HEK293 (cell line): ENCODE measurements around the gene CYTL1.

ENCODE experiments used
- CTCF ChIA-PET: fragments of 350-600 bp; formaldehyde crosslinking; extraction: SDS; loops from one replicate; lab custom pipeline; 2021; ENCODE audit warnings: antibody characterized with exemption; lab: Yijun Ruan, JAX
- POLR2A ChIA-PET: fragments of 300-600 bp; formaldehyde crosslinking; extraction: SDS; loops from one replicate; lab custom pipeline; 2020; ENCODE audit warnings: antibody characterized with exemption, inconsistent platforms; lab: Yijun Ruan, JAX
- H3K27ac ChIP-seq: fragments of 200-500 bp; sonication (Bioruptor generic); 2 replicates; pipeline ENCODE4 v1.5.1; 2014; ENCODE audit warnings: low read depth, low read length, control low read depth, inconsistent platforms; ENCODE audit errors: extremely low read depth
- H3K36me3 ChIP-seq, 2 experiments: fragments of 200-500 bp in 1 of 2; sonication (Bioruptor generic) in 1 of 2; 1 replicate in 1 of 2; 2 replicates in 1 of 2; pipeline ENCODE4 v1.5.1; 2014 to 2017; ENCODE audit warnings: inconsistent platforms in 2 of 2, low read length in 2 of 2; ENCODE audit not compliant: control insufficient read depth in 2 of 2, insufficient read depth in 1 of 2
- H3K4me1 ChIP-seq: fragments of 200-500 bp; sonication (Bioruptor generic); 2 replicates; pipeline ENCODE4 v1.5.1; 2014; ENCODE audit warnings: mild to moderate bottlenecking, low read length, inconsistent platforms; ENCODE audit not compliant: control insufficient read depth, insufficient read depth
- H3K4me3 ChIP-seq: 2 replicates; pipeline ENCODE4 v1.5.1; 2011; ENCODE audit warnings: low read depth, mild to moderate bottlenecking, control low read depth, low read length, moderate library complexity
- H3K9me3 ChIP-seq: fragments of 200-500 bp; sonication (Bioruptor generic); 2 replicates; pipeline ENCODE4 v1.5.1; 2014; ENCODE audit warnings: low read depth, low read length, inconsistent platforms; ENCODE audit not compliant: control insufficient read depth, insufficient read depth
- BCL11A ChIP-seq: fragments of 450-650 bp; formaldehyde crosslinking; IDR thresholded peaks from 2 replicates; pipeline ENCODE4 v1.5.1; 2016; ENCODE audit warnings: low read depth, missing biosample characterization, missing genetic modification characterization
- OSR2 ChIP-seq: fragments of 450-650 bp; formaldehyde crosslinking; IDR thresholded peaks from 2 replicates; pipeline ENCODE4 v1.5.1; 2016; ENCODE audit warnings: missing biosample characterization, missing genetic modification characterization
- PRDM6 ChIP-seq: fragments of 450-650 bp; formaldehyde crosslinking; IDR thresholded peaks from 2 replicates; pipeline ENCODE4 v1.5.1; 2017; ENCODE audit warnings: missing biosample characterization, missing genetic modification characterization
- RBAK ChIP-seq: fragments of 450-650 bp; formaldehyde crosslinking; IDR thresholded peaks from 2 replicates; pipeline ENCODE4 v1.5.1; 2016; ENCODE audit warnings: missing biosample characterization, missing genetic modification characterization
- ZNF155 ChIP-seq: fragments of 450-650 bp; formaldehyde crosslinking; IDR thresholded peaks from 2 replicates; pipeline ENCODE4 v1.5.1; 2016; ENCODE audit warnings: missing biosample characterization, missing genetic modification characterization
- ZNF19 ChIP-seq: fragments of 450-650 bp; formaldehyde crosslinking; IDR thresholded peaks from 2 replicates; pipeline ENCODE4; 2016; ENCODE audit warnings: missing biosample characterization, missing genetic modification characterization, low read depth
- ZNF239 ChIP-seq: fragments of 450-650 bp; formaldehyde crosslinking; IDR thresholded peaks from 2 replicates; pipeline ENCODE4 v1.5.1; 2016; ENCODE audit warnings: missing biosample characterization, missing genetic modification characterization
- ZNF24 ChIP-seq: fragments of 450-650 bp; formaldehyde crosslinking; IDR thresholded peaks from 2 replicates; pipeline ENCODE4 v1.5.1; 2016; ENCODE audit warnings: missing biosample characterization, missing genetic modification characterization
- ZNF274 ChIP-seq, 2 experiments: fragments of 200-500 bp in 1 of 2; fragments of 450-650 bp in 1 of 2; sonication (Bioruptor generic) in 1 of 2; formaldehyde crosslinking in 1 of 2; IDR thresholded peaks; 2 replicates each; pipeline versions ENCODE4 v1.5.1 to v1.6.1; 2014 to 2016; ENCODE audit warnings: borderline replicate concordance in 1 of 2, inconsistent platforms in 1 of 2, low read length in 1 of 2, missing biosample characterization in 1 of 2, missing genetic modification characterization in 1 of 2
- ZNF292 ChIP-seq: fragments of 450-650 bp; formaldehyde crosslinking; IDR thresholded peaks from 2 replicates; pipeline ENCODE4 v1.5.1; 2016; ENCODE audit warnings: low read depth, missing biosample characterization, missing genetic modification characterization, borderline replicate concordance
- ZNF473 ChIP-seq: fragments of 450-650 bp; formaldehyde crosslinking; IDR thresholded peaks from 2 replicates; pipeline ENCODE4 v1.5.1; 2017; ENCODE audit warnings: missing biosample characterization, missing genetic modification characterization
- ZNF560 ChIP-seq: fragments of 450-650 bp; formaldehyde crosslinking; IDR thresholded peaks from 2 replicates; pipeline ENCODE4 v1.5.1; 2017; ENCODE audit warnings: missing biosample characterization, missing genetic modification characterization, borderline replicate concordance
- ZNF623 ChIP-seq: fragments of 450-650 bp; formaldehyde crosslinking; IDR thresholded peaks from 2 replicates; pipeline ENCODE4 v1.5.1; 2016; ENCODE audit warnings: missing biosample characterization, missing genetic modification characterization
- ZNF629 ChIP-seq: fragments of 450-650 bp; formaldehyde crosslinking; IDR thresholded peaks from 2 replicates; pipeline ENCODE4 v1.5.1; 2017; ENCODE audit warnings: missing biosample characterization, missing genetic modification characterization
- ZNF660 ChIP-seq: fragments of 450-650 bp; IDR thresholded peaks from 2 replicates; pipeline ENCODE4 v1.5.1; 2018; ENCODE audit warnings: missing biosample characterization, mild to moderate bottlenecking, missing genetic modification characterization
- ZNF707 ChIP-seq: fragments of 450-650 bp; formaldehyde crosslinking; IDR thresholded peaks from 2 replicates; pipeline ENCODE4 v1.5.1; 2016; ENCODE audit warnings: missing biosample characterization, missing genetic modification characterization
- ZNF776 ChIP-seq: fragments of 450-650 bp; formaldehyde crosslinking; IDR thresholded peaks from 2 replicates; pipeline ENCODE4 v1.5.0; 2017; ENCODE audit warnings: missing biosample characterization, missing genetic modification characterization, borderline replicate concordance
- TF ChIP-seq, protein P1 (sequence below): sonication (generic); formaldehyde crosslinking; IDR thresholded peaks from 2 replicates; pipeline ENCODE4 v1.8.1; 2022; ENCODE audit warnings: mild to moderate bottlenecking, moderate library complexity, missing genetic modification reagents
- TF ChIP-seq, protein P2 (sequence below): fragments of 450-650 bp; formaldehyde crosslinking; IDR thresholded peaks from 2 replicates; pipeline ENCODE4 v1.5.1; 2016; ENCODE audit warnings: missing biosample characterization, missing genetic modification characterization, borderline replicate concordance
- TF ChIP-seq, protein P3 (sequence below): fragments of 450-650 bp; formaldehyde crosslinking; IDR thresholded peaks from 2 replicates; pipeline ENCODE4 v1.5.1; 2016; ENCODE audit warnings: missing biosample characterization, missing genetic modification characterization, borderline replicate concordance

CYTL1 gene

GRCh38 chr4:5043579-5043978 lies 24.3 kb upstream of the CYTL1 start (continued):
- TF ChIP-seq ZNF155 (tag by site-specific recombination) = no peak
- TF ChIP-seq ZNF560 (tag by site-specific recombination) = no peak
- no peak for TF ChIP-seq ZNF24 (tag by site-specific recombination)
- TF ChIP-seq, protein P1, sequence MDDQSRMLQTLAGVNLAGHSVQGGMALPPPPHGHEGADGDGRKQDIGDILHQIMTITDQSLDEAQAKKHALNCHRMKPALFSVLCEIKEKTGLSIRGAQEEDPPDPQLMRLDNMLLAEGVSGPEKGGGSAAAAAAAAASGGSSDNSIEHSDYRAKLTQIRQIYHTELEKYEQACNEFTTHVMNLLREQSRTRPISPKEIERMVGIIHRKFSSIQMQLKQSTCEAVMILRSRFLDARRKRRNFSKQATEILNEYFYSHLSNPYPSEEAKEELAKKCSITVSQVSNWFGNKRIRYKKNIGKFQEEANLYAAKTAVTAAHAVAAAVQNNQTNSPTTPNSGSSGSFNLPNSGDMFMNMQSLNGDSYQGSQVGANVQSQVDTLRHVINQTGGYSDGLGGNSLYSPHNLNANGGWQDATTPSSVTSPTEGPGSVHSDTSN (CRISPR knock-in tag) = no peak
- no peak for TF ChIP-seq ZNF707 (tag by site-specific recombination)
- no peak for TF ChIP-seq BCL11A (tag by site-specific recombination)

DNA sequence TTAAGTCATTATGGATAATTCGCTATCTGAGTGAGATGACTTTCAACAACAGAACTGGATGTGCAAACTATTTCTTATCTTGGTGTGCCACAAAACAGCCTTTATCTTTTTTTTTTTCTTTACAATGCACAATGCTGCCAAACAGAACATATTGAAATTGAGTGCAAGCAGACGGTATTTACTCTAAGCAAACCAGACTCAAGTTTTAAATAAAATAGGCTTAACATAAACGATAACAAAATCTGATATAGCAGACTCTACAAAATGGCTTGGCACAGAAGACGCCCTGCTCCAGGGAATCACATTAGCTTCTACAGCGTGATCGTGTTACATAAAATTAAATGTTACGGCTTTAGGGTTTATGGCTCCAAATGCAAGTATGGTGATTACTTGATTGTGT lies 22.4 kb upstream of the CYTL1 start:
- H3K4me1 ChIP-seq = peaks cover 6% of the 10 kb centered on the region; the same call in 1 of the 2 replicates
- H3K9me3 ChIP-seq = no peaks in the 10 kb centered on the region
- POLR2A ChIA-PET = no interaction called here
- no peaks in the 10 kb centered on the region for H3K36me3 ChIP-seq
- H3K4me3 ChIP-seq = no peak overlapping the region
- no peak overlapping the region for H3K27ac ChIP-seq
- CTCF ChIA-PET = interaction anchor here (0.8 to 1.4 kb wide), 2 partner anchors 8 to 9 kb away, joined by 3 to 5 read pairs; partner anchors contain the start of gene STK32B
- TF ChIP-seq ZNF776 (no peak), ZNF623 (tag by site-specific recombination) (no peak), ZNF274 (IDR thresholded peaks at IDR 0.05; ENCODE audit: low read length) (no peak), ZNF274 (tag by site-specific recombination; IDR thresholded peaks at IDR 0.05; ENCODE audit: borderline replicate concordance) (no peak), ZNF473 (tag by site-specific recombination) (no peak), ZNF19 (no peak), ZNF292 (no peak), RBAK (tag by site-specific recombination) (no peak), OSR2 (peak; percentile 16; the same call in 1 of the 2 replicates), ZNF629 (tag by site-specific recombination) (no peak), ZNF239 (tag by site-specific recombination) (no peak), ZNF660 (tag by site-specific recombination) (no peak), PRDM6 (tag by site-specific recombination) (peak; percentile 85)
- TF ChIP-seq, protein P1 (CRISPR knock-in tag) = no peak
- TF ChIP-seq, protein P2, sequence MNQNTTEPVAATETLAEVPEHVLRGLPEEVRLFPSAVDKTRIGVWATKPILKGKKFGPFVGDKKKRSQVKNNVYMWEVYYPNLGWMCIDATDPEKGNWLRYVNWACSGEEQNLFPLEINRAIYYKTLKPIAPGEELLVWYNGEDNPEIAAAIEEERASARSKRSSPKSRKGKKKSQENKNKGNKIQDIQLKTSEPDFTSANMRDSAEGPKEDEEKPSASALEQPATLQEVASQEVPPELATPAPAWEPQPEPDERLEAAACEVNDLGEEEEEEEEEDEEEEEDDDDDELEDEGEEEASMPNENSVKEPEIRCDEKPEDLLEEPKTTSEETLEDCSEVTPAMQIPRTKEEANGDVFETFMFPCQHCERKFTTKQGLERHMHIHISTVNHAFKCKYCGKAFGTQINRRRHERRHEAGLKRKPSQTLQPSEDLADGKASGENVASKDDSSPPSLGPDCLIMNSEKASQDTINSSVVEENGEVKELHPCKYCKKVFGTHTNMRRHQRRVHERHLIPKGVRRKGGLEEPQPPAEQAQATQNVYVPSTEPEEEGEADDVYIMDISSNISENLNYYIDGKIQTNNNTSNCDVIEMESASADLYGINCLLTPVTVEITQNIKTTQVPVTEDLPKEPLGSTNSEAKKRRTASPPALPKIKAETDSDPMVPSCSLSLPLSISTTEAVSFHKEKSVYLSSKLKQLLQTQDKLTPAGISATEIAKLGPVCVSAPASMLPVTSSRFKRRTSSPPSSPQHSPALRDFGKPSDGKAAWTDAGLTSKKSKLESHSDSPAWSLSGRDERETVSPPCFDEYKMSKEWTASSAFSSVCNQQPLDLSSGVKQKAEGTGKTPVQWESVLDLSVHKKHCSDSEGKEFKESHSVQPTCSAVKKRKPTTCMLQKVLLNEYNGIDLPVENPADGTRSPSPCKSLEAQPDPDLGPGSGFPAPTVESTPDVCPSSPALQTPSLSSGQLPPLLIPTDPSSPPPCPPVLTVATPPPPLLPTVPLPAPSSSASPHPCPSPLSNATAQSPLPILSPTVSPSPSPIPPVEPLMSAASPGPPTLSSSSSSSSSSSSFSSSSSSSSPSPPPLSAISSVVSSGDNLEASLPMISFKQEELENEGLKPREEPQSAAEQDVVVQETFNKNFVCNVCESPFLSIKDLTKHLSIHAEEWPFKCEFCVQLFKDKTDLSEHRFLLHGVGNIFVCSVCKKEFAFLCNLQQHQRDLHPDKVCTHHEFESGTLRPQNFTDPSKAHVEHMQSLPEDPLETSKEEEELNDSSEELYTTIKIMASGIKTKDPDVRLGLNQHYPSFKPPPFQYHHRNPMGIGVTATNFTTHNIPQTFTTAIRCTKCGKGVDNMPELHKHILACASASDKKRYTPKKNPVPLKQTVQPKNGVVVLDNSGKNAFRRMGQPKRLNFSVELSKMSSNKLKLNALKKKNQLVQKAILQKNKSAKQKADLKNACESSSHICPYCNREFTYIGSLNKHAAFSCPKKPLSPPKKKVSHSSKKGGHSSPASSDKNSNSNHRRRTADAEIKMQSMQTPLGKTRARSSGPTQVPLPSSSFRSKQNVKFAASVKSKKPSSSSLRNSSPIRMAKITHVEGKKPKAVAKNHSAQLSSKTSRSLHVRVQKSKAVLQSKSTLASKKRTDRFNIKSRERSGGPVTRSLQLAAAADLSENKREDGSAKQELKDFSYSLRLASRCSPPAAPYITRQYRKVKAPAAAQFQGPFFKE (tag by site-specific recombination) = no peak
- TF ChIP-seq, protein P3, sequence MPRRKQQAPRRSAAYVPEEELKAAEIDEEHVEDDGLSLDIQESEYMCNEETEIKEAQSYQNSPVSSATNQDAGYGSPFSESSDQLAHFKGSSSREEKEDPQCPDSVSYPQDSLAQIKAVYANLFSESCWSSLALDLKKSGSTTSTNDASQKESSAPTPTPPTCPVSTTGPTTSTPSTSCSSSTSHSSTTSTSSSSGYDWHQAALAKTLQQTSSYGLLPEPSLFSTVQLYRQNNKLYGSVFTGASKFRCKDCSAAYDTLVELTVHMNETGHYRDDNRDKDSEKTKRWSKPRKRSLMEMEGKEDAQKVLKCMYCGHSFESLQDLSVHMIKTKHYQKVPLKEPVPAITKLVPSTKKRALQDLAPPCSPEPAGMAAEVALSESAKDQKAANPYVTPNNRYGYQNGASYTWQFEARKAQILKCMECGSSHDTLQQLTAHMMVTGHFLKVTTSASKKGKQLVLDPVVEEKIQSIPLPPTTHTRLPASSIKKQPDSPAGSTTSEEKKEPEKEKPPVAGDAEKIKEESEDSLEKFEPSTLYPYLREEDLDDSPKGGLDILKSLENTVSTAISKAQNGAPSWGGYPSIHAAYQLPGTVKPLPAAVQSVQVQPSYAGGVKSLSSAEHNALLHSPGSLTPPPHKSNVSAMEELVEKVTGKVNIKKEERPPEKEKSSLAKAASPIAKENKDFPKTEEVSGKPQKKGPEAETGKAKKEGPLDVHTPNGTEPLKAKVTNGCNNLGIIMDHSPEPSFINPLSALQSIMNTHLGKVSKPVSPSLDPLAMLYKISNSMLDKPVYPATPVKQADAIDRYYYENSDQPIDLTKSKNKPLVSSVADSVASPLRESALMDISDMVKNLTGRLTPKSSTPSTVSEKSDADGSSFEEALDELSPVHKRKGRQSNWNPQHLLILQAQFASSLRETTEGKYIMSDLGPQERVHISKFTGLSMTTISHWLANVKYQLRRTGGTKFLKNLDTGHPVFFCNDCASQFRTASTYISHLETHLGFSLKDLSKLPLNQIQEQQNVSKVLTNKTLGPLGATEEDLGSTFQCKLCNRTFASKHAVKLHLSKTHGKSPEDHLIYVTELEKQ (tag by site-specific recombination) = no peak
